MM.1S (cell line): Measurements from ENCODE around the gene LMO7.

Source experiments
- DNase-seq: peaks from one replicate; pipeline ENCODE4 v3.0.0-alpha.2; 2015
- H2AFZ ChIP-seq: fragments of 300-600 bp; sonication (generic); 2 replicates; pipeline ENCODE4 v1.6.0; 2016; ENCODE audit warnings: antibody characterized with exemption, low read length
- H3F3A ChIP-seq: fragments of 300-600 bp; sonication (generic); 2 replicates; pipeline ENCODE4 v1.6.1; 2016; ENCODE audit warnings: mild to moderate bottlenecking, antibody characterized with exemption, low read length, moderate library complexity, mixed read lengths; ENCODE audit not compliant: insufficient read depth
- H3K27ac ChIP-seq: fragments of 300-600 bp; sonication (generic); 2 replicates; pipeline ENCODE4 v1.5.1; 2016; ENCODE audit warnings: mild to moderate bottlenecking, low read length
- H3K27me3 ChIP-seq: fragments of 300-600 bp; sonication (generic); replicated peaks from 2 replicates; pipeline ENCODE4 v1.6.0; 2016; ENCODE audit warnings: low read length; ENCODE audit not compliant: insufficient read depth
- H3K36me3 ChIP-seq: fragments of 300-600 bp; sonication (generic); replicated peaks from 2 replicates; pipeline ENCODE4 v1.6.1; 2016; ENCODE audit warnings: mild to moderate bottlenecking, low read length, mixed read lengths; ENCODE audit not compliant: insufficient read depth
- H3K4me1 ChIP-seq: fragments of 300-600 bp; sonication (generic); 2 replicates; pipeline ENCODE4 v1.6.1; 2016; ENCODE audit warnings: low read length, mixed read lengths
- H3K4me2 ChIP-seq: fragments of 300-600 bp; sonication (generic); 2 replicates; pipeline ENCODE4 v1.6.0; 2016; ENCODE audit warnings: low read depth, low read length
- H3K4me3 ChIP-seq: fragments of 300-600 bp; sonication (generic); 2 replicates; pipeline ENCODE4 v1.5.1; 2016; ENCODE audit warnings: low read length, mixed read lengths
- H3K79me2 ChIP-seq: fragments of 300-600 bp; sonication (generic); 2 replicates; pipeline ENCODE4 v1.6.1; 2016; ENCODE audit warnings: mixed run types, low read length, mixed read lengths
- H3K9ac ChIP-seq: fragments of 300-600 bp; sonication (generic); 2 replicates; pipeline ENCODE4 v1.6.1; 2016; ENCODE audit warnings: low read length, mixed read lengths
- H3K9me2 ChIP-seq: fragments of 300-600 bp; sonication (generic); replicated peaks from 2 replicates; pipeline ENCODE4 v1.6.1; 2016; ENCODE audit warnings: mild to moderate bottlenecking, low read length, mixed read lengths; ENCODE audit not compliant: insufficient read depth
- H3K9me3 ChIP-seq: fragments of 300-600 bp; sonication (generic); replicated peaks from 2 replicates; pipeline ENCODE4 v1.6.1; 2016; ENCODE audit warnings: mild to moderate bottlenecking, low read length, mixed read lengths; ENCODE audit not compliant: insufficient read depth
- H4K20me1 ChIP-seq: fragments of 300-600 bp; sonication (generic); 2 replicates; pipeline ENCODE4 v1.6.1; 2016; ENCODE audit warnings: mild to moderate bottlenecking, low read length, moderate library complexity, mixed read lengths; ENCODE audit not compliant: insufficient read depth
- CTCF ChIP-seq: fragments of 300-600 bp; sonication (generic); IDR thresholded peaks from 2 replicates; pipeline ENCODE4 v1.5.1; 2016; ENCODE audit warnings: antibody characterized with exemption, low read length, mixed read lengths
- EZH2 ChIP-seq: fragments of 300-600 bp; sonication (generic); optimal IDR thresholded peaks from 2 replicates; pipeline ENCODE3; 2017; ENCODE audit warnings: low read depth, mild to moderate bottlenecking, antibody characterized with exemption, low read length, mixed read lengths
- EZH2phosphoT487 ChIP-seq: fragments of 300-600 bp; sonication (generic); IDR thresholded peaks from 2 replicates; pipeline ENCODE4 v1.6.1; 2018; ENCODE audit warnings: antibody characterized with exemption, low read length

The LMO7 gene

GRCh38 chr13:75787249-75787928 lies 151.3 kb downstream of the LMO7 start:
- Histone ChIP-seq H3K4me3 (no peak overlapping the region), H3K9me2 (no peaks in the 10 kb centered on the region), H3K9ac (no peak overlapping the region), H3K27ac (no peak overlapping the region), H3K27me3 (no peaks in the 10 kb centered on the region), H3F3A (no peaks in the 10 kb centered on the region), H3K4me2 (no peak overlapping the region), H3K36me3 (no peaks in the 10 kb centered on the region), H4K20me1 (no peaks in the 10 kb centered on the region), H3K79me2 (no peaks in the 10 kb centered on the region), H3K9me3 (no peaks in the 10 kb centered on the region), H3K4me1 (no peaks in the 10 kb centered on the region), H2AFZ (no peak overlapping the region)
- no peak for DNase-seq
- no peak for TF ChIP-seq CTCF
- TF ChIP-seq EZH2 = no peak
- no peak for TF ChIP-seq EZH2phosphoT487

GRCh38 chr13:75788481-75788981 lies 152.4 kb downstream of the LMO7 start:
- Histone ChIP-seq H3K36me3 (no peaks in the 10 kb centered on the region), H2AFZ (no peak overlapping the region), H3K79me2 (no peaks in the 10 kb centered on the region), H3K4me2 (no peak overlapping the region), H3K27ac (no peak overlapping the region), H3K9me3 (no peaks in the 10 kb centered on the region), H3K27me3 (no peaks in the 10 kb centered on the region), H3K9ac (no peak overlapping the region), H3F3A (no peaks in the 10 kb centered on the region), H3K9me2 (no peaks in the 10 kb centered on the region), H3K4me1 (no peaks in the 10 kb centered on the region), H3K4me3 (no peak overlapping the region), H4K20me1 (no peaks in the 10 kb centered on the region)
- DNase-seq = no peak
- TF ChIP-seq CTCF (no peak), EZH2phosphoT487 (no peak), EZH2 (no peak)

GRCh38 chr13:75789451-75790197 lies 153.5 kb downstream of the LMO7 start:
- Histone ChIP-seq H3K4me1 (no peaks in the 10 kb centered on the region), H3K9me3 (no peaks in the 10 kb centered on the region), H3K27me3 (no peaks in the 10 kb centered on the region), H3K4me3 (no peak overlapping the region), H3K9ac (no peak overlapping the region), H3K4me2 (no peak overlapping the region), H3K79me2 (no peaks in the 10 kb centered on the region), H3K27ac (no peak overlapping the region), H2AFZ (no peak overlapping the region), H3F3A (no peaks in the 10 kb centered on the region), H4K20me1 (no peaks in the 10 kb centered on the region), H3K36me3 (no peaks in the 10 kb centered on the region), H3K9me2 (no peaks in the 10 kb centered on the region)
- DNase-seq = no peak
- TF ChIP-seq EZH2 (no peak), EZH2phosphoT487 (no peak), CTCF (no peak)
